ENCODE measurements around the gene CAPN14.

Gene CAPN14

DNA sequence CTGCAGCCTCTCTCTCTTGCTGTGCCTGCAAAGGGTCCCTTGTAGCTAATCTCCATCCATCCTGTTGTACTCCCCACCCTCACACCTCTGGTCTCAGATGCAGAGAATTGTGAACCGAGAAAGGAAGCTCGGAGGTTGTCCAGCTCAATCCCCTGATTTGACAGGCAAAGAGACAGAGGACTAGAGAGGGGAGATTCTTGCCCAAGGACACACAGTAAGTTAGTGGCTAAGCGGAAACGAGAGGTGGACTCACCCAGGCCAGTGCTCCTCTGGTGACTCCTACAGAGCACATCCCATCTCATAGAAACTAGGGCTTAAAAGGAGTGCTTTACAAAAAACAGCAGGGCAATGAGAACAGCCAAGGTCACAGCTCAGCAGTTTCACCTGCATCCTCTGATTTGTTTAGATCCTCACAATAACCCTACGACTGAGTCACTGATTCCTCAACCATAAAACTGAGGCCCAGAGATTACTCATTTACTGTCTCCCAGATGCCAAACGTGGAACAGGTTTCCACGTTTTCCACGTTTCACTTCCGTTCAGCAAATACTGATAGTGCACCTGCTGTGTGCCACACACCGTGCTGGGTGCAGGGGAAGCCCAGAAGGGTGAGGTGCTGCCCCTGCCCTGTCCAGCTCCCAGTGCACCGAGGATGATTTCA is 38.7 kb upstream of the CAPN14 start (continued):
- TF ChIP-seq, protein P1, sequence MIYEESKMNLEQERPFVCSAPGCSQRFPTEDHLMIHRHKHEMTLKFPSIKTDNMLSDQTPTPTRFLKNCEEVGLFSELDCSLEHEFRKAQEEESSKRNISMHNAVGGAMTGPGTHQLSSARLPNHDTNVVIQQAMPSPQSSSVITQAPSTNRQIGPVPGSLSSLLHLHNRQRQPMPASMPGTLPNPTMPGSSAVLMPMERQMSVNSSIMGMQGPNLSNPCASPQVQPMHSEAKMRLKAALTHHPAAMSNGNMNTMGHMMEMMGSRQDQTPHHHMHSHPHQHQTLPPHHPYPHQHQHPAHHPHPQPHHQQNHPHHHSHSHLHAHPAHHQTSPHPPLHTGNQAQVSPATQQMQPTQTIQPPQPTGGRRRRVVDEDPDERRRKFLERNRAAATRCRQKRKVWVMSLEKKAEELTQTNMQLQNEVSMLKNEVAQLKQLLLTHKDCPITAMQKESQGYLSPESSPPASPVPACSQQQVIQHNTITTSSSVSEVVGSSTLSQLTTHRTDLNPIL (CRISPR knock-in tag; IDR thresholded peaks at IDR 0.05; ENCODE audit: low read depth), result no peak
- TF ChIP-seq ZFP30 (CRISPR knock-in tag; IDR thresholded peaks at IDR 0.05) (no peak), ZFP3 (CRISPR knock-in tag; IDR thresholded peaks at IDR 0.05) (no peak), ESRRG (CRISPR knock-in tag; IDR thresholded peaks at IDR 0.05) (no peak), PPARA (CRISPR knock-in tag; IDR thresholded peaks at IDR 0.05; ENCODE audit: borderline replicate concordance) (no peak), ZNF70 (CRISPR knock-in tag; IDR thresholded peaks at IDR 0.05) (no peak)
- TF ChIP-seq, protein P2, sequence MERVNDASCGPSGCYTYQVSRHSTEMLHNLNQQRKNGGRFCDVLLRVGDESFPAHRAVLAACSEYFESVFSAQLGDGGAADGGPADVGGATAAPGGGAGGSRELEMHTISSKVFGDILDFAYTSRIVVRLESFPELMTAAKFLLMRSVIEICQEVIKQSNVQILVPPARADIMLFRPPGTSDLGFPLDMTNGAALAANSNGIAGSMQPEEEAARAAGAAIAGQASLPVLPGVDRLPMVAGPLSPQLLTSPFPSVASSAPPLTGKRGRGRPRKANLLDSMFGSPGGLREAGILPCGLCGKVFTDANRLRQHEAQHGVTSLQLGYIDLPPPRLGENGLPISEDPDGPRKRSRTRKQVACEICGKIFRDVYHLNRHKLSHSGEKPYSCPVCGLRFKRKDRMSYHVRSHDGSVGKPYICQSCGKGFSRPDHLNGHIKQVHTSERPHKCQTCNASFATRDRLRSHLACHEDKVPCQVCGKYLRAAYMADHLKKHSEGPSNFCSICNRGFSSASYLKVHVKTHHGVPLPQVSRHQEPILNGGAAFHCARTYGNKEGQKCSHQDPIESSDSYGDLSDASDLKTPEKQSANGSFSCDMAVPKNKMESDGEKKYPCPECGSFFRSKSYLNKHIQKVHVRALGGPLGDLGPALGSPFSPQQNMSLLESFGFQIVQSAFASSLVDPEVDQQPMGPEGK (CRISPR knock-in tag; IDR thresholded peaks at IDR 0.05; ENCODE audit: borderline replicate concordance), result no peak

DNA sequence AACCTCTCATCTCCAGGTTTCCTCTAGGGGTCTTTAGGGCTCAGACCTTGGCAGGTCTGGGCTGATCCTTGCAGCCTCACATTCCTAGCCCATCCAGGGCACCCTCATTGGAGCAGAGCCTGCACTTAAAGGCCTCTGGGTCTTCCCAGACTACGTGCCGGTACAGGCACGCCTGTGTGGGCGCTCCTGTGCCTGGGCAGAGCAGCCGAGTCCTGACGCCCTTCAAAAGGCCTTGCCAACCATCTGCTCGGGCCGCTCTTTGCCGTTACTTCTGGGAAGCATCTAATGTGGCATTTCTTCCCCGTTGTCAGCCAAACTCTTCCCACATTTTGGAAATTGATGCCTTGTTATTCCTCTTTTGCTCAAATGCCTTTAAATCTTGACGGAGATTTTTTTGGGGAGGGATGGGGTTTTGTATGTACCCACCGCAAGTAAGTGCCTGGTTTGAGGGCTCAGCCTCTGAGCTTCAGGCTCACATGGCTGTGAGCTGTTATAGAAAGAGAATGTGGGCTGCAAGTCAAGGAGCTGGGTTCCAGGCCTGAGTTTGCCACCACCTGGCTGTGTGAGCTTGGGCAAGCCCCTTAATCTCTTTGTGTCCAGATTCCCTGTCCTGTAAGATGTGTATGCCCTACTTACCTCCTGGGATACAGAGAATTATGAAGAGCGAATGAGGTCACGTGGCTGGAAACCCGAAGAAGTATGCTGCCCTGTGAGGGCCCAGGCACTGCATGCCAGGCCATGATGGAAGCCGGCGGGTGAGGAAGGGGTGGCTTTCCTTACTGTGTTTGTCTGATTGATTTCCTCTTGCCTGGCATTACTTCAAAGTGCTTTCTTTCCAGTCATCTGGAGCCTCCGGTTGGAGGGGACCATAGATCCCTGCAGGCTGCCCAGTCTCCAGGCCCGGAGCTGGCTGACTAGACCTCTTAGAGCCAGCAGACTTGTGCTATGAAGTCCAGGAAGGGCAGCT is 37.2 kb upstream of the CAPN14 start:
- ATAC-seq, result no peak
- TF ChIP-seq PPARA (CRISPR knock-in tag; IDR thresholded peaks at IDR 0.05; ENCODE audit: borderline replicate concordance) (no peak), TCF4 (CRISPR knock-in tag; IDR thresholded peaks at IDR 0.05; ENCODE audit: borderline replicate concordance) (no peak), GLIS3 (CRISPR knock-in tag; IDR thresholded peaks at IDR 0.05) (no peak), CSDC2 (CRISPR knock-in tag; IDR thresholded peaks at IDR 0.05) (no peak), RARB (CRISPR knock-in tag; IDR thresholded peaks at IDR 0.05) (no peak)
- TF ChIP-seq, protein P2 (CRISPR knock-in tag; IDR thresholded peaks at IDR 0.05; ENCODE audit: borderline replicate concordance), result no peak

DNA sequence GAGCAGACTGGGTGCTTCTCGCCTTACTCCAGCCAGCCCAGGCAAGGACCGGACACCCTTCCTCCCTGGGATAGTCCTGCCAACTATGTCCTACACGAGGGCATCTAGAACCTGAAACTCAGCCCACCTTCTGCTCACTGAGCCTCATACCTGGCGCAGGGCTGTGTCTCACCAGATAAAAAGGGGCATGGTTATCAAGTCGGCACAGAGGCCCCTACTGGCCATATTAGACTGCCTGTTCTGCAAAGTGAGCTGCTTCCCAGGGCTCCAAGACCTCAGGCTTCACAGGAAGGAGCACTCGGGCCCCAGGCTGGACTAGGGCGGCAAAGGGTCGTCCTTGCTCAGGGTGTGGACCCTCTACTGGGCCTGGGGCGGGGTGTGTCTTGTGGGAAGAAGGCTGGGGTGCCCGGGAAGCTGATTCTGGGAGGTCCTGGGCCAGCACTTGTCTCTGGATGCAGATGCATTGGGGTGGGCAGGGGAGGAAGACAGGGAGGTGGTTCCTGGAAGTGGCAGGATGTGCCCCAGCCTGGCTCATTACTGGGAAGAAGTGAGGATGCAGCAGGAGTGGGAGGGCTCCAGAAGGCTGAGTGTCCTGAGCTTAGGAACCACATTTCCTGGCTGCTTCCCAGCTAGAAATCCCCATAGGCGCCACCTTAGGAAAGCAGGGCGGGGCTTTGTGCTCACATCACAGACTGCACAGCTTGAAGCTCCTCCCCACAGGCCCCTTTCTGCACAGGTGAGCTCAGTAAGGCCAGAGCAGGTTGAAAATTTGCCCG is 36.2 kb upstream of the CAPN14 start:
- TF ChIP-seq ZNF565 (CRISPR knock-in tag; conservative IDR thresholded peaks at IDR 0.05; ENCODE audit: low read depth) (no peak), RARB (CRISPR knock-in tag; IDR thresholded peaks at IDR 0.05) (no peak), ZNF70 (CRISPR knock-in tag; IDR thresholded peaks at IDR 0.05) (no peak), BACH2 (CRISPR knock-in tag; IDR thresholded peaks at IDR 0.05; ENCODE audit: borderline replicate concordance) (no peak)
- TF ChIP-seq, protein P2 (CRISPR knock-in tag; IDR thresholded peaks at IDR 0.05; ENCODE audit: borderline replicate concordance), result no peak
- ATAC-seq, result no peak

DNA sequence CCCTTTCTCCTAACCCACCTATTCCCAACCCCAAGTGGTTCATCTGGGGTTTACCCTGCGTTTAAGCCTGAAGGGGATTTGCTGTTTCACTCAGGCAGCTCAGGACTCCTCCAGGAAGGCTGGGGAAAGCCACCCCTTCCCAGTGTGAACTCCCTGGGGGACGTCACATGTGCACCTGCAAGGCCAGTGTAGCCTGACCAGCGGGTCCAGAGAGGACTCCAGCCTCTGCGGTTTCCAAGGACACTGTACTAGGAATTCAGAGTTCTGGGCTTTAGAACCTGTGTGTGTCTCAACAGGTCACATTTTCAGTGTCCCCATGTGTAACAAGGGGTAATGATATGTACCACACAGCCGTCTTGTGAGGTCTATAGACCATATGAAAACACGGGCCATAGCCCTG is 34.5 kb upstream of the CAPN14 start:
- no peak for TF ChIP-seq ZNF8 (CRISPR knock-in tag; IDR thresholded peaks at IDR 0.05)
- TF ChIP-seq, protein P2 (CRISPR knock-in tag; IDR thresholded peaks at IDR 0.05; ENCODE audit: borderline replicate concordance), result no peak
- TF ChIP-seq ISL1 (CRISPR knock-in tag; IDR thresholded peaks at IDR 0.05), result no peak
- TF ChIP-seq CSDC2 (CRISPR knock-in tag; IDR thresholded peaks at IDR 0.05), result no peak
- TF ChIP-seq RARB (CRISPR knock-in tag; IDR thresholded peaks at IDR 0.05), result no peak
- no peak for ATAC-seq
